Activated CD4-positive, CD25-positive, alpha-beta regulatory T cell treated with anti-CD3 and anti-CD28 coated beads, Interleukin-2, amount 50 U/mL, for 72 hours (primary cell): ENCODE results near the gene RILPL1.
"Not testable (repeated sequence)": the region's sequence is repeated elsewhere in the genome, so short reads cannot be mapped to it uniquely, and the experiment has no call there.

Experiments used
- DNase-seq: peaks from one replicate; pipeline ENCODE4 v3.0.0; 2021

RILPL1 gene

DNA sequence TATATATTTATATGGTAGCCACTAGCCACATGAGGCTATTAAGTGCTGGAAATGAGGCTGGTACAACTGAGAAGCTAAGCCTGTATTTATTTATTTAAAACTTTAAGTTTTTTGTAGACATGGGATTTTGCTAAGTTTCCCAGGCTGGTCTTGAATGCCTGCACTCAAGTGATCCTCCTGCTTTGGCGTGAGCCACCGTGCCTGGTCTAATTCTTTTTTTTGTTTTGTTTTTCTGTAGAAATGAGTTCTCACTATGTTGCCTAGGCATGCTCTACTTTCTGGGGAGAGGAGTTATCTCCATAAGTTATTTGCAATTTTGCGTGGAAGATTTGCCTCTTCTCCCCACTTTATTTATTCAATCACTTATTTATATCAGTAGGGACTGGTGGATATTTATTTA lies 80.4 kb downstream of the RILPL1 start:
- no peak for DNase-seq

DNA sequence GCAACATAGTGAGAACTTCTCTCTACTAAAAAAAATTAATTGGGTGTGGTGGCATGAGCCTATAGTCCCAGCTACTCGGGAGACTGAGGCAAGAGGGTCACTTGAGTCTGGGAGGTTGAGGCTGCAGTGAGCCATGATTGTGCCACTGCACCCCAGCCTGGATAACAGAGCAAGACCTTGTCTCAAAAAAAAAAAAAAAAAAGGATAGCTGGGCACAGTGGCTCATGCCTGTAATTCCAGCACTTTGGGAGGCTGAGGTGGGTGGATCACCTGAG lies 81.3 kb downstream of the RILPL1 start:
- DNase-seq, result not testable (repeated sequence)

DNA sequence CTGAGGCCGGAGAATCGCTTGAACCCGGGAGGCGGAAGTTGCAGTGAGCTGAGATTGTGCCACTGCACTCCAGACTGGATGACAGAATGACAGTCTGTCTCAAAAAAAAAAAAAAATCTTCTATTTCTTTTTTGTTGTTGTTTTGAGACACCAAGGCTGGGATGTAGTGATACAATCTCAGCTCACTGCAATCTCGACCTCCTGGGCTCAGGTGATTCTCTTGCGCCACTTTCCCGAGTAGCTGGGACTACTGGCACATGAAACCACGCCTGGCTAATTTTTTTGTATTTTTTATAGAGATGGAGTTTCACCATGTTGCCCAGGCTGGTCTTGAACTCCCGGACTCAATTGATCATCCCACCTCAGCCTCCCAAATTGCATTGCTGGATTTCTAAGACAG lies 82.9 kb downstream of the RILPL1 start:
- no peak for DNase-seq

DNA sequence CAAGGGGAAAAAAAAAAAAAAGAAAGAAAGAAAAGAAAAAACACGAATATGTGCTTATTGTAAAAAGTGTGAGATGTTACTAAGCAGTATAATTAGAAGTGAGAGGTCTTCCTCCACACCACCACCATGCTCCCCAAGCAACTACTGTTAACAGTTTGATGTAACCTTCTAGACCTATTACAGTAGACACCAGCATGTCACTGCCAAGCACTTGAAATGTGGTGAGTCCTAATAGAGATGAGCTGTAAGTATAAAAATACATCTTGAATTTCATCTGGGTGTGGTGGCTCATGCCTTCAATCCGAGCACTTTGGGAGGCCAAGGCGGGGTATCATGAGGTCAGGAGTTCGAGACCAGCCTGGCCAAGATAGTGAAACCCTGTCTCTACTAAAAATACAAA lies 83.7 kb downstream of the RILPL1 start:
- DNase-seq, result no peak

DNA sequence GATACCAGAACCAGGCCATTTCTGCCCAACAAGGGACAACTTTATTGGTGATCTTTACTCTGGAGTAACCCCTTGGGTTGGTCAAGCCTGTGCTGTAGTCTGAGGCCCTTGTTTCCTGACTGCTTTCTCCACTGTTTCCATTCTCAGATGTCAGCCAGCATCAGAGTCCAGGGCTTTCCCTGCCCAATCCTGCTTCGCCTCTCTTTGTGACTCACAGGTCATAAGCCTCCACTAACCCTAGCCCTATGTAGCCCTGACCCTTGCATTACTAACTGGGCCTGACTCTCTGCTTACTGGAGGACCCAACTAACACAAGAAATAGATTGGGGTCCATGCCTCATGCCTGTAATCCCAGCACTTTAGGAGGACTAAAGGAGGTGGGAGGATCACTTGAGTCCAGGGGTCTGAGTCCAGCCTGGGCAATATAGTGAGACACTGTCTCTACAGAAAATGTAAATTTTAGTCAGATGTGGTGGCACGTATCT lies 84.2 kb downstream of the RILPL1 start:
- no peak for DNase-seq

DNA sequence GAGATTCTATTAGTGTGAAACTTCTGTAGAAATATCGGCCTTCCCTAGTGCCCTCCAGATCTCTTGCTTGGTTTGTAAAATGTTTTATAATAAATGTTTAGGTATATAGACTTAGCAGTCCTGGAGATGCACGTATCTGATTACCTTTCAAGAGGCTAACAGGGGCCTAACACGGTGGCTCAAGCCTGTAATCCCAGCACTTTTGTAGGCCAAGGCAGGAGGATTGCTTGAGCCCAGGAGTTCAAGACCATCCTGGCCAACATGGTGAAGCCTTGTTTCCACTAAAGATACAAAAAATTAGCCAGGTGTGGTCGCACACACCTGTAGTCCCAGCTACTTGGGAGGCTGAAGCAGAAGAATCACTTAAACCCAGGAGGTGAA lies 87.2 kb downstream of the RILPL1 start:
- DNase-seq, result no peak

DNA sequence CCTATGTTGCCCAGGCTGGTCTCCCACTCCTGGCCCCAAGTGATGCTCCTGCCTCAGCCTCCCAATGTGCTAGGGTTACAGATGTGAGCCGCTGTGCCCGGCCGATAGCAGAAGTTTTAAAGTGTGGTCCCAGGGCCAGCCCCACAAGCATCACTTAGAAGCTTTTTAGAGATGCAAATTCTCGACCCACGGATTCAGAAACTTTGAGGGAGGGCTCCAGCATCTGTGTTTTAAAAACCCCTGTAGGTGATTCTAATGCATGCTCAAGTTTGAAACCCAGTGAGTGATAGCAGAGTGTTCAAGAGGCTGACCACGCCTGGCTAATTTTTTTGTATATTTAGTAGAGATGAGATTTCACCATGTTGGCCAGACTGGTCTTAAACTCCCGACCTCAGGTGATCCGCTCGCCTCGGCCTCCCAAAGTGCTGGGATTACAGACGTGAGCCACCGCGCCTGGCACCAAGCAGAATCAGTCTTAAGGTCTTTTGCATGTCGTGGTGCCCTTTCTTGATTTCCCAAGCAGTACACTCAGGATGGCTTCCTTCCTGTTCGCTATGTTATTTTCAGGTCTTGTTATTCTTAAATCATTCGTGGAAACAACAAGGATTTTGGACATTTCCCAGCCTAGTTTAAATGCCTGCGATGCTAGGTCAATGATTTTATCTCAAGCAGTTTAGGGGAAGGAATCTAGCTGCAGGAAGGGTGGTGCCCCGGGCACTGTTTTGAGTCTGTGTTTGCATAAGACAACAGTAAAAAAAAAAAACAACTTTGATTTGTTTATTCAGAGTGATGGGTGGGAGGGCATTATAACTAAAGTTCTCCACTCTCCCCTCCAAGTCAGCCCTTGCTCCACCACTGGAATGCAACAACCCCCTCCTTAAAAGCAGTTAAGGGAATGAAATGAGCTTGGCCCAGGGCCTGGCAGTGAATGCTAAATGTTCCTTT lies 87.9 kb downstream of the RILPL1 start:
- no peak for DNase-seq

DNA sequence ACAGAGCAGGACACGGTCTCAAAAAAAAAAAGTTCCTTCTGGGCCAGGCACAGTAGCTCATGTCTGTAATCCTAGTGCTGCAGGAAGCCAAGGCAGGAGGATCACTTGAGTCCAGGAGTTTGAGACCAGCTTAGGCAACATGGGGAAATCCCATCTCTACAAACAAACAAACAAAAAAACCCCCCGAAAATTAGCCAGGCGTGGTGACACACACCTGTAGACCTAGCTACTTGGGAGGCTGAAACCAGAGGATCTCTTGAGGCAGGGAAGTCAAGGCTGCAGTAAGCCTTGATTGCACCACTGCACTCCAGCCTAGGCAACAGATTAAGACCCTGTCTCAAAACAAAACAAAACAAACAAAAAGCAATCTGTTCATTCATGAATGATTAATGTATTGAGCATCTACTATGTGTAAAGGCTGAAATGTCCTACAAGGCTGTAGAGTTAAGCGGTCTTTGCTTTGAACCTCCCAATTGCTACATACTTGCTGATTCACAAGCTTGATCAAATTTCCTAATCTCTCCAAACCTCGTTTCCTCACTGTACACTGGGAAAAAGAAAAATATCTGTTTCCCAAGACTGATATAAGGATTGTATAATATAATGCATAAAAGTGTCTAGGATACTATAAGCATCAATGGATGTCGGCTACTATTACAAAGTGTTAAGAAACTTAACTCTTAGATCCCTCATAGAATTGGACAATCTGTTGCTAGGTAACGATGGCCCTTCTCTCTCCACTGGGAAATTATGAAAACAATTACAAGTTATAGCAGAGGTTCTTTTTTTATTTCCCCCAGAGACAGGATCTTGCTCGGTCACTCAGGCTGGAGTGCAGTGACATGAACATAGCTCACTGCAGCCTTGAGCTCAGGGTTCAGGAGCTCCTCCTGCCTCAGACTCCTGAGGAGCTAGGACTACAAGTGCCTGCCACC lies 89.2 kb downstream of the RILPL1 start:
- DNase-seq, result no peak

DNA sequence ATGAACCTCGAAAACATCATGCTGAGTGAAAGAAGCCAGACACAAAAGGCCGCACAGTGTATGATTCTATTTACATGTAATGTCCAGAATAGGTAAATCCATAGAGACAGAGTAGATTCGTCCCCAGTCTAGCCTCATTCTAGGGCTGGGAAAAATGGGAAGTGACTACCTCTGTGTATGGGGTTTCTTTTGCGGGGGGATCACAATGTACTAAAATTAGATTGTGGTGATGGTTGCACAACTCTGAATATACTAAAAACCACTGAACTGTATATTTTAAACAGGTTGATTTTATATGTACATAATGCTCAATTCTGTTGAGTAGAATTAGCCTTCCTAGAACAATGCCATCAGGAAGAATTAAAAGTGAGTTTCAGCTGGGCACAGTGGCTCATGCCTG lies 90.7 kb downstream of the RILPL1 start:
- DNase-seq, result no peak

DNA sequence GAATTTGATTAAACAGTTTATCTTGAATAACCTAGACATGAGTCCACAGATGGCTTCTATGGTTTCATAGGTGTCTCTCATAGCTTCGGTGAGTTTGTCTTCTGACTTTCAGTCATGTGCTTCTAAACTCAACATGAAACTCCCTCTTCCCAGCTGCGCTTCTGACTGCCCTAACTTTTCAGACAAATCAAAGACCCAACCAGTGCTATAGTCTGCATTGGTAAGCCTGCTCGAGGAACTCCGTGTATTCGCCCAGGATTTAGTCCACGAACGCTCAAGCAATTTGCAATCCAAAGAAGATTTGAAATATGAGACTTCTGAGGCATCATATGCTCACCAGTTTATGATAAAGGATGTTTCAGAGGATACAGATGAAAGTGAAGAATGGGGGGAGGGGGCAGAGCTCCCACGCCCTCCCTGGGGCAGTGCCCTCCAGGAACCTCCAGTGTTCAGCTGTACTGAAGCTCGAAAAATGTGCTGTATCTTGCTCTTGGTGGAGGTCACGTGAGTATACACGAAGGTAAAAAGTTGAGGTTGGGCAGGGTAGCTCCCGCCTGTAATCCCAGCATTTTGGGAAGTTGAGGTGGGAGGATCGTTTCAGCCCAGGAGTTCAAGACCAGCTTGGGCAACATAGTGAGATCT lies 91.9 kb downstream of the RILPL1 start:
- no peak for DNase-seq

DNA sequence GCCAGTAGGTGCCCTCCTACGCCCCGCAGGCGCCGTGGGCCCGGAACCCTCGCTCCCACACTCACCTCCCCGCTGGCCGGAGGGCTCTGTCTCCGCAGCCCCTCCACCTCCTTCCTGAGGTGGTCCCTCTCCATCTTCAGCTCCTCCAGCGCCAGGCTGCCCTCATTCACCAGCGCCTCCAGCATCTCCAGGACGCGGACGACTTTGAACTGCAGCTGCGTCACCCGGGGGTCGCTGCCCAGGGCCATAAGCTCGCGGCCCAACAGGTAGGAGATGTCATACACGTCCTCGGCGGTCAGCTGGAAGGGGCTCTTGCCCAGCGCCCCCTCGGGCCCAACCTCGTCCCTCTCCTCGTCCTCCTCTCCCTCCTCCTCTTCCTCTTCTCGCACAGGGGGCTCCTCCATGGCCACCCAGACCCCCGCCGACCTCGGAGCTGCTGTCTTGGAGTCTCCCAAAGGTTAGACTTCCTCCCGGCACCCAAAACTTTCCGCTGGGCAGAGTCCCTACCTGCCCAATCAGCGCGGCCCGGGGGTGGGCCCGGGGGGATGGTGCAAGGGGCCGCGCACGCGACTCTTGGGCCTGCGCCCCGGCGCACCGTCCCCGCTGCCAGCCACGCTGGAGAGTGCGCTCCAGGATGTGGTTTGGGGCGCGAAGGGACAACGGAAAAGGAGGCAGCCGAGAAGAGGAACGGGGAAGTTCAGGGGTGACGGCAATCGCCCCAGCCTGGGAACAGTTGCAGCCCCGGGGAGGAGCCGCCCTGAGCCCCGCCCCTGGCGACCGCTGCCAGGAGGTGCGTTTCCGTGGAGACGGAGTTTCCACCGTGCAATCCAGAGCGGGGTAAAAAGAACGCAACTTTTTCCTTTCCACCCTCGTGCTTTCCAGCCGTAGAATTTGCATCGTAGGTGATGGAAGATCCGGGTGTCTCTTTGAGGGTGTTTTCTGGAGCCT lies 97.2 kb downstream of the RILPL1 start, which contains the start of gene RILPL2:
RILPL2 (minus strand) TSS at position 668 of the 948 bp plus-strand sequence; CDS start at position 404, 264 bp downstream.
- DNase-seq, result peak; percentile 91

DNA sequence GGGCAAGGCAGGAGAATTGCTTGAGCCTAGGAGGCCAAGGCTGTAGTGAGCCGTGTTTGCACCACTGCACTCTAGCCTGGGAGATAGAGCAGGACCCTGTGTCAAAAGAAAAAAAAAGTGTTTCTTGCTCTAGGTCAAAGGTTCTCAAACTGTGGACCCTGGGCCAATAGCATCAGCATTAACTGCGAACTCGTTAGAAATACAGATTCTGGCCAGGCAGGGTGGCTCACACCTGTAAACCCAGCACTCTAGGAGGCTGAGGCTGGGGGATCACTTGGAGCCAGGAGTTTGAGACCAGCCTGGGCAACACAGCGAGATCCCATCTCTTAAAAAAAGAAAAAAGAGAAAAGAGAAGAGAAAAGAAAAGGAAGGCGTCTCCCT lies 97.9 kb downstream of the RILPL1 start:
- DNase-seq, result no peak

DNA sequence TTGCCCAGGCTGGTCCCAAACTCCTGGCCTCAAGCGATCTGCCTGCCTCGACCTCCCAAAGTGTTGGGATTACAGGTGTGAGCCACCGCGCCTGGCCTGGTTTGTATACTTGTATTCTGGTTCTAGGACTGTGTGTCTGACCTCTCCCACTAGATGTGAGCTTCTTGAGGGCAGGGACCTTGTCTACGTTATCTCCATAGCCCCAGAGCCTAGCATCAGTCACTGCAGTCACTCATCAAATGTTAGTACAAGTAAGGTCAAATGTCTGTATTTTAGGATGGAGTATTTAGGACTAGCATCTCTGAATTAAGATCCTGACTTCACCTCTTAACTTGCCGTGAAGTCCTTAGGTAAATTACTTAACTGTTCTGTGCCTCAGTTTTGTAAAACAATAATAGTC lies 99.9 kb downstream of the RILPL1 start:
- DNase-seq, result no peak

DNA sequence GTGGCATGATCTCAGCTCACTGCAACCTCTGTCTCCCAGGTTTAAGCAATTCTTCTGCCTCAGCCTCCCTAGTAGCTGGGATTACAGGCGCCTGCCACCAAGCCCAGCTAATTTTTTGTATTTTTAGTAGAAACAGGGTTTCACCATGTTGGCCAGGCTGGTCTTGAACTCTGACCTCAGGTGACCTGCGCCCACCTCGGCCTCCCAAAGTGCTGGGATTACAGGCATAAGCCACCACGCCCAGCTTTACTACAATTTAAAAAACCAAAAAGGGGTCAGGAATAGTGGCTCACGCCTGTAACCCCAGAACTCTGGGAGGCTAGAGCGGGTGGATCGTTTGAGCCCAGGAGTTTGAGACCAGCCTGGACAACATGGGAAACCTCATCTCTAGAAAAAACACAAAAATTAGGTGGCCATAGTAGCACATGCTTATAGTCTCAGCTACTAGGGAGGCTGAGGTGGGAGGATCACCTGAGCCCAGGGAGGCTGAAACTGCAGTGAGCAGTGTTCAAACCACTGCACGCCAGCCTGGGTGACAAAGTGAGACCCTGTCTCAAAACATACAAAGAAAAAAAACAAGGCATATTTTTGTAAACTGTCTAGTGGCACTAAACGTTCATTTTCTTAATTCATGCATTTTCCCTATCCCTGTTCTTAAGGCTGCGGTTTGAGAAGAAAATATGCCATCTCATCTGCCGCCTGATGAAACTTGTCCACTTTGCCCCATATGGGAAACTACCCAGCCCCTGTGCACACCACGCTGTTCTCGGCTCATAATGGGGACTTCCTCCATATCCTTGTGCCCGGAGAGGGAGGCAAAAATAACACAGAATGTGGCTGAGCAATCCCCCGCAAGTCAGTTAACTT lies 101.3 kb downstream of the RILPL1 start:
- peak; percentile 42 for DNase-seq

DNA sequence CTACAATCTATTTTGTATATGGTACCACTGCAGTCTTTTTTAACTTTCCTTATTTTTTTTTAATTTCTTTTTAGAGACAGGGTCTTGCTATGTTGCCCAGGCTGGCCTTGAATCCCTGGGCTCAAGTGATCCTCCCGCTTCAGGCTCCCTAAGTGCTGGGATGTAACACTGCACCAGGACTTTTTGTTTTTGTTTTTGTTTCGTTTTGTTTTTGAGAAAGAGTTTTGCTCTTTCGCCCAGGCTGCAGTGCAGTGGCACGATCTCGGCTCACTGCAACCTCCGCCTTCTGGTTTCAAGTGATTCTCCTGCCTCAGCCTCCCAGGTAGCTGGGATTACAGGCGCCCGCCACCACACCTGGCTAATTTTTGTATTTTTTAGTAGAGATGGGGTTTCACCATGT lies 104.4 kb downstream of the RILPL1 start:
- DNase-seq, result not testable (repeated sequence)

DNA sequence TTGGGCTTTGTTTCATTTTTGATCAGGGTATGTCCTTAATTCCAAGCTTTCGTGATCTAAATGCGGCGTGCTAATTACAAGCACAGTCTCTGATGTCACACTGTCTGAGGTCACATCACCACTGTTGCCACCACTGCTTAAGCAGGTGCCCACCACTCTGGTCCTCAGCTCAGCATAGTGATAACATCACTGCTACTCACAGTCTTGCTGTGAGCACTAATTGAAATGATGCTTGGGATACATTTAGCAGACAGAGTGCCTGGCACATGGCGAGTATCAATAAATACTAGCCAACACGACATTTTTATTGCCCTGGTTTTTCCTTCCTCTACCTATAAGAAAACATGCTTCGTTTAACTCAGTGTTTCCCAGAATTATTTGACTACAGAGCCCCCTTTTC lies 104.9 kb downstream of the RILPL1 start:
- no peak for DNase-seq

DNA sequence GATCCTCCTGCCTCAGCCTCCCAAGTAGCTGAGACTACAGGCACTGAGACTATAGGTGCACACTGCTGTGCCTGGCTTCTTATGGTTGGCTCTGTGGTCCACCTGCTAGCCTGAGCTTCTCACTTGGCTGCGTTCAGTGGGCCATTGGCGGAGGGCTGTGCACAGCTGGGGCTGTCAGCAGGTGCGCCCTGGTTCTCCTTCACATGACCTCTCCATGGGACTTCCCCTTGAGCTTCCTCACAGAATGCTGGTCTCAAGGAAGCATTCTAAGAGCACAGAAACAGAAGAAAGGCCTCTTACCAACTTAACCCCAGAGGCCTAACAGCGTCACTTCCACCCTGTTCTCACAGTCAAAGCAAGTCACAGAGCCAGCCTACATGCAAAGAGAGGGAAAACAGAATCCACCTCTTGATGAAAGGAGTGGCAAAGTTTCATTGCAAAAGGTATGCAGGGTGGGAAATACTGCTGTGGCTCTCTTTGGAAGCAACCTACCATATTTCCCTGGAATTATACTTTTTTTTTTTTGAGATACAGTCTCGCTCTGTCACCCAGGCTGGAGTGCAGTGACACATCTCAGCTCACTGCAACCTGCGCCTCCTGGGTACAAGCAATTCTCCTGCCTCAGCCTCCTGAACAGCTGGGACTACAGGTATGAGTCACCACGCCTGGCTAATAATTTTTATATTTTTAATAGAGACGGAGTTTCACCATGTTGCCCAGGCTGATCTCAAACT lies 106.3 kb downstream of the RILPL1 start:
- DNase-seq, result no peak

DNA sequence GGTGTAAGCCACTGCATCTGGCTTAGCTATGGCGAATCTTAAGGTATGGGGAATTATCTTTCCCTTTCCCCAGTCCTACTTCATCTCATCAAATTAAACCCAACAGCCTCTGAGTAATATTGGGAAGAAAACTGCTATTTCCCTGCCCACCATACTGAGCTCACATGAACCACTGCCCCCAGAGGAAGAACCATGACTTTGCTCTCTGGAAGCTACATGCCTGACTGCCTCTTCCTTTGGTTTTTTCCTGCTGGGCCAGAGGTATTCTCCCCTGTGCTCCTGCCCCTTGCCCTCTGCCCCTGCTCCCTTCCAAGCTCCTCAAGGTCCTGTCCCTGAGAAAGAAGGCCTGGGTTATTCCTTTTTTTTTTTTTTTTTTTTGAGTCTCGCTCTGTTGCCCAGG lies 112.2 kb downstream of the RILPL1 start:
- DNase-seq, result no peak
